H1 (cell line): ENCODE measurements around the gene BRD7. TPM values are rescaled to one million over a fixed set of nuclear protein-coding genes. Genes with fewer than 3 reads are reported as not detected.

ENCODE experiments used
- CHD7 ChIP-seq: fragments of 300-600 bp; sonication (generic); IDR thresholded peaks from 2 replicates; pipeline ENCODE4 v1.7.1; 2012; ENCODE audit warnings: low read length, moderate library complexity, mild to moderate bottlenecking, inconsistent platforms; ENCODE audit not compliant: insufficient replicate concordance
- NANOG ChIP-seq: IDR thresholded peaks from 2 replicates; pipeline ENCODE4 v1.6.1; 2011; ENCODE audit warnings: low read length, low read depth, mild to moderate bottlenecking, inconsistent platforms; ENCODE audit not compliant: insufficient read depth, poor library complexity, severe bottlenecking
- polyA plus RNA-seq, 7 experiments: library from polyadenylated mRNA; depleted of rRNA in 3 of 7; stranded (reverse) in 5 of 7; unstranded in 2 of 7; fragments of >200 nt in 5 of 7; fragments of 200-250 nt in 2 of 7; gene quantifications; 1 replicate in 5 of 7; 2 replicates in 1 of 7; 4 replicates in 1 of 7; pipeline versions ENCODE4 v1.2.1 to v1.2.3, GENCODE V29; 2011 to 2013; ENCODE audit warnings: missing spikeins in 2 of 7, mixed read lengths in 2 of 7
- total RNA-seq: library from RNA; stranded (reverse); fragmentation: NEBNext Ultra II Directional; extraction: Animal tissue kit (Norgen Biotek cat#: 25700); gene quantifications from 2 replicates; pipeline ENCODE4 v1.2.1, GENCODE V29; 2021

BRD7 gene
- total and polyA plus RNA-seq, 2 of the 8 experiments (the other 6 are each of a cell fraction or from before 2014, with no cell fraction given) = 42.5 to 120 TPM

- TF ChIP-seq CHD7 (no peak), NANOG (no peak)
Measured at GRCh38 chr16:50285406-50286003, 83.3 kb downstream of the BRD7 start (continued).
